PC-3 (cell line): ENCODE results near the gene FOXP4.

Experiments used
- EZH2 ChIP-seq: fragments of 300-600 bp; sonication (generic); IDR thresholded peaks from one replicate; pipeline ENCODE4 v1.6.1; 2017; ENCODE audit warnings: antibody characterized with exemption, mild to moderate bottlenecking, low read length; ENCODE audit not compliant: unreplicated experiment
- TF ChIP-seq, protein P1 (sequence below): fragments of 300-600 bp; sonication (generic); conservative IDR thresholded peaks from 2 replicates; pipeline ENCODE4 v1.5.1; 2017; ENCODE audit warnings: antibody characterized with exemption, low read depth, mild to moderate bottlenecking, low read length

- TF ChIP-seq, protein P1, sequence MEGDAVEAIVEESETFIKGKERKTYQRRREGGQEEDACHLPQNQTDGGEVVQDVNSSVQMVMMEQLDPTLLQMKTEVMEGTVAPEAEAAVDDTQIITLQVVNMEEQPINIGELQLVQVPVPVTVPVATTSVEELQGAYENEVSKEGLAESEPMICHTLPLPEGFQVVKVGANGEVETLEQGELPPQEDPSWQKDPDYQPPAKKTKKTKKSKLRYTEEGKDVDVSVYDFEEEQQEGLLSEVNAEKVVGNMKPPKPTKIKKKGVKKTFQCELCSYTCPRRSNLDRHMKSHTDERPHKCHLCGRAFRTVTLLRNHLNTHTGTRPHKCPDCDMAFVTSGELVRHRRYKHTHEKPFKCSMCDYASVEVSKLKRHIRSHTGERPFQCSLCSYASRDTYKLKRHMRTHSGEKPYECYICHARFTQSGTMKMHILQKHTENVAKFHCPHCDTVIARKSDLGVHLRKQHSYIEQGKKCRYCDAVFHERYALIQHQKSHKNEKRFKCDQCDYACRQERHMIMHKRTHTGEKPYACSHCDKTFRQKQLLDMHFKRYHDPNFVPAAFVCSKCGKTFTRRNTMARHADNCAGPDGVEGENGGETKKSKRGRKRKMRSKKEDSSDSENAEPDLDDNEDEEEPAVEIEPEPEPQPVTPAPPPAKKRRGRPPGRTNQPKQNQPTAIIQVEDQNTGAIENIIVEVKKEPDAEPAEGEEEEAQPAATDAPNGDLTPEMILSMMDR = no peak
- no peak for TF ChIP-seq EZH2
Measured at GRCh38 chr6:41523915-41524633, 22.1 kb upstream of the FOXP4 start.
